Kidney epithelial cell (primary cell): ENCODE measurements around the gene ALPP. TPM values are rescaled to one million over a fixed set of nuclear protein-coding genes. Genes with fewer than 3 reads are reported as not detected.
"Not testable (repeated sequence)": the region's sequence is repeated elsewhere in the genome, so short reads cannot be mapped to it uniquely, and the experiment has no call there.

Source experiments
- DNase-seq: peaks from one replicate; pipeline ENCODE4 v3.0.0-alpha.2; 2010; ENCODE audit warnings: low read depth
- H3K27me3 ChIP-seq: 2 replicates; pipeline ENCODE4 v1.6.0; 2011; ENCODE audit warnings: low read length; ENCODE audit not compliant: control insufficient read depth, insufficient read depth
- H3K36me3 ChIP-seq: 2 replicates; pipeline ENCODE4 v1.5.1; 2011; ENCODE audit warnings: low read length; ENCODE audit not compliant: control insufficient read depth, insufficient read depth
- H3K4me3 ChIP-seq: 2 replicates; pipeline ENCODE4 v1.5.1; 2011; ENCODE audit warnings: low read depth, mild to moderate bottlenecking, control low read depth, low read length
- CTCF ChIP-seq: IDR thresholded peaks from 2 replicates; pipeline ENCODE4 v1.5.1; 2011; ENCODE audit warnings: mild to moderate bottlenecking, moderate library complexity, low read length, control low read depth, inconsistent platforms; ENCODE audit not compliant: insufficient read depth, poor library complexity, severe bottlenecking
- total RNA-seq: library from RNA; depleted of rRNA; stranded (reverse); fragments of >200 nt; gene quantifications from 2 replicates; pipeline ENCODE4 v1.2.3, GENCODE V29; 2015

ALPP gene
- total RNA-seq, 1 donor from 2014 or later = not detected

GRCh38 chr2:232336981-232337720, 41.4 kb upstream of the ALPP start:
- Histone ChIP-seq H3K4me3 (no peak overlapping the region), H3K27me3 (no peaks in the 10 kb centered on the region), H3K36me3 (no peaks in the 10 kb centered on the region)
- TF ChIP-seq CTCF = no peak
- no peak for DNase-seq

- not testable (repeated sequence) for DNase-seq, H3K4me3 ChIP-seq, H3K36me3 ChIP-seq, H3K27me3 ChIP-seq
Observed at GRCh38 chr2:232338094-232338758, 40.3 kb upstream of the ALPP start.

- Histone ChIP-seq H3K27me3 (no peaks in the 10 kb centered on the region), H3K4me3 (no peak overlapping the region), H3K36me3 (no peaks in the 10 kb centered on the region)
- TF ChIP-seq CTCF = no peak
- no peak for DNase-seq
Observed at GRCh38 chr2:232338759-232339106, 39.8 kb upstream of the ALPP start.

GRCh38 chr2:232339121-232340081, 39.1 kb upstream of the ALPP start:
- Histone ChIP-seq H3K27me3 (no peaks in the 10 kb centered on the region), H3K36me3 (no peaks in the 10 kb centered on the region), H3K4me3 (no peak overlapping the region)
- TF ChIP-seq CTCF = no peak
- DNase-seq = no peak

GRCh38 chr2:232340171-232340935, 38.2 kb upstream of the ALPP start:
- DNase-seq = no peak
- no peaks in the 10 kb centered on the region for H3K36me3 ChIP-seq
- no peaks in the 10 kb centered on the region for H3K27me3 ChIP-seq
- no peak overlapping the region for H3K4me3 ChIP-seq
- no peak for TF ChIP-seq CTCF
